Activated CD4-positive, alpha-beta T cell treated with anti-CD3 and anti-CD28 coated beads, Interleukin-10, Interleukin-2, amounts not matched to agents 100 ng/mL and 50 ng/mL, durations not matched to agents 16 hours and 8 hours (primary cell): Measurements from ENCODE around the gene CNTNAP2.
"Not testable (repeated sequence)": the region's sequence is repeated elsewhere in the genome, so short reads cannot be mapped to it uniquely, and the experiment has no call there.

Experiments used
- DNase-seq: peaks from one replicate; pipeline ENCODE4 v3.0.0-alpha.2; 2020

Gene CNTNAP2

GRCh38 chr7:148445260-148446044 is 2328.9 kb downstream of the CNTNAP2 start:
- no peak for DNase-seq

- DNase-seq: peak; percentile 81
Measured at GRCh38 chr7:148447221-148447849, 2330.7 kb downstream of the CNTNAP2 start.

GRCh38 chr7:148451526-148451925 is 2334.9 kb downstream of the CNTNAP2 start:
- peak; percentile 71 for DNase-seq

GRCh38 chr7:148456351-148456750 is 2339.8 kb downstream of the CNTNAP2 start:
- DNase-seq: no peak

GRCh38 chr7:148457310-148457921 is 2340.8 kb downstream of the CNTNAP2 start:
- no peak for DNase-seq

GRCh38 chr7:148458263-148458662 is 2341.7 kb downstream of the CNTNAP2 start:
- no peak for DNase-seq

- DNase-seq: no peak
Measured at GRCh38 chr7:148461392-148462179, 2345.0 kb downstream of the CNTNAP2 start.

- DNase-seq: not testable (repeated sequence)
Measured at GRCh38 chr7:148462774-148463173, 2346.2 kb downstream of the CNTNAP2 start.

GRCh38 chr7:148463210-148463609 is 2346.6 kb downstream of the CNTNAP2 start:
- no peak for DNase-seq

GRCh38 chr7:148464947-148465346 is 2348.3 kb downstream of the CNTNAP2 start:
- DNase-seq: no peak

GRCh38 chr7:148465441-148465840 is 2348.8 kb downstream of the CNTNAP2 start:
- not testable (repeated sequence) for DNase-seq

- no peak for DNase-seq
Measured at GRCh38 chr7:148466120-148466519, 2349.5 kb downstream of the CNTNAP2 start.

- DNase-seq: no peak
Measured at GRCh38 chr7:148468700-148469098, 2352.1 kb downstream of the CNTNAP2 start.
